ENCODE results near the gene BRF1.

The BRF1 gene

GRCh38 chr14:105258846-105259245 lies 42.0 kb downstream of the BRF1 start:
- DNase-seq = no peak

GRCh38 chr14:105257464-105257863 lies 43.3 kb downstream of the BRF1 start:
- no peak for DNase-seq

- no peak for DNase-seq
Observed at GRCh38 chr14:105256292-105256960, 44.4 kb downstream of the BRF1 start.

DNA sequence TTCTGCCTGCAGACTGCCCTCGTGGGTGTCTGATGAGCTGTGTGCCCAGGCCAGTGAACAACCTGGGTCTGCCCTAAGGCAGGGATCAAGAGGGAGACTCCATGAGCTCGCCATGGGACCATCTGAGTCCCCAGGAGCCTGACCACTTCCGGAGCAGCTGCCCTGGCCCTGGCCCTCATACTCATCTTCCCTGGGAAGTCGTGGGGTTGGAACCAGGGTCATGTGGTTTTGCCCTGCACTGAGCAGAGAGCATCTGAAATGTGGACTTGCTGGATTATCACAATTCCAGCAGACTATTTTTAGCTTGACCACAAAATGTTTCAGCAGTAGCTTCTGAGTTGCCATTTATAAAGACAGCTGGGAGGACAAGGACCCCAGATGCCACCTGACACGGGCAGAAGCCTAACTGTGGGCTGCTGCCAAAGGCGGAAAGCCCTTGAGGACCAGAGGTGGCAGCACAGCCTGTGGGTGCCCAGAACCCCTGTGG lies 45.7 kb downstream of the BRF1 start:
- no peak for DNase-seq

GRCh38 chr14:105253329-105253682 lies 47.5 kb downstream of the BRF1 start:
- no peak for DNase-seq

DNA sequence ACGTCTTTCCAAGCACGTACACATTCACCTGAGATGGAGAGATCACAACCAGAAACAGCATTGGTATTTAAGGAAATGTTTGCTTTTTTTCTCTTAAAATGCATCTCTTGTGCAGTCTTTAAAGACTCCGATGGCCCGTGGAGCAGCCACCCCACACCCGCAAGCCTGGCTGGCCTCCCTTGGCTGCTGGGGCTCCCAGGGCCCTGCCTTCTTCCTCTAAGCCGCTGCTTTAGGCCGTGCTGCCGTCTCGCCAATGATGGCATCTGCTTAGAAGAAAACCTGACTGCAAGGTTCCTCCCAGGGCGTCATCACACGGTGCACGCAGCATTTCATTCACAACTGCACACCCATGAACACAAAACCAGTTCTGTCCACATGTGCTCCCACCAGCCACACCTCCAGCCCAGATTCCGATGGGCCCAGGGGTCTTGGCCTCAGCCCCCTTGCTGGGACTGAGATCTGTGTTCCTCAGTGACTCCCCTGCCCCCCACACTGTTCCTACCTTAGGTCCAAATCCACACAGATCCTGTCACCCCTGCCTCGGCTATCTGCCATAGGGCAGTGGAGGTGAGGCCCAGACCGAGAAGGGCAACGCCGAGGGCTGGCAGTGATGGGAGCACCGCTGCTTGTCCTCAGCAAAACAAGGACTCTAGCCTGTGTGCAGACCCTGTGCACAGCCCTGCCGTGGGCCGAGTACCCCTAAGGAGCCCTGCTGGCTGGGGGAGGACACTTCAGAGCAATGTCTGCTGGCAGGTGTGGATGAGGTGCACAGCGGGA lies 48.1 kb downstream of the BRF1 start:
- DNase-seq = no peak

DNA sequence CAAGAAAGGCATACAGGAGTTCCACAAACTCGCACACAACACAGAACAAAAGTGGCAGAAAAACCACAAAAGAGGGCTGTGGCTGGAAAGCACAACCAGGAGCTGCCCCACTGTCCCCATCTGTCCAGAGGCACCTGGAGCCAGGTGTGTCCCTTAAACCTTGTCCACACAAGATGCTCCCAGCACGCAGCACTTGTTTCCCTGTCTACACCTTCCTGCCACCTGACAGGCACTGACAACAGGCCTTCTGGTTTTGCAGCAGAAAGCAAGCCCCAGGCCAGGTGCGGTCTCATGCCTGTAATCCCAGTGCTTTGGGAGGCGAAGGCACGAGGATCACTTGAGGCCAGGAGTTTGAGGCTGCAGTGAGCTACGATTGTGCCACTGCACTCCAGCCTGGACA lies 48.9 kb downstream of the BRF1 start:
- no peak for DNase-seq

- DNase-seq = no peak
Observed at GRCh38 chr14:105250986-105251385, 49.8 kb downstream of the BRF1 start.

DNA sequence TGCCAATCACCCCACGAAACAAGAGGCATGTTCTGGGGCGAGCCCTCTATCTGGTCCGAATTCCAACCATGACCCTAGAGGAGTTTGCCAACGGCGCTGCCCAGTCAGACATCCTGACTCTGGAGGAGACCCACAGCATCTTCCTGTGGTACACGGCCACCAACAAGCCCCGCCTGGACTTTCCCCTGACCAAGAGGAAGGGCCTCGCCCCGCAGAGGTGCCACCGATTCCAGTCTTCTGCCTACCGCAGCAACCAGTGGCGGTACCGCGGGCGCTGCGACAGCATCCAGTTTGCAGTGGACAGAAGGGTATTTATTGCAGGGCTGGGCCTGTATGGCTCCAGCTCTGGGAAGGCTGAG lies 50.8 kb downstream of the BRF1 start:
- DNase-seq = no peak

GRCh38 chr14:105249182-105250007 lies 51.4 kb downstream of the BRF1 start:
- DNase-seq = no peak

DNA sequence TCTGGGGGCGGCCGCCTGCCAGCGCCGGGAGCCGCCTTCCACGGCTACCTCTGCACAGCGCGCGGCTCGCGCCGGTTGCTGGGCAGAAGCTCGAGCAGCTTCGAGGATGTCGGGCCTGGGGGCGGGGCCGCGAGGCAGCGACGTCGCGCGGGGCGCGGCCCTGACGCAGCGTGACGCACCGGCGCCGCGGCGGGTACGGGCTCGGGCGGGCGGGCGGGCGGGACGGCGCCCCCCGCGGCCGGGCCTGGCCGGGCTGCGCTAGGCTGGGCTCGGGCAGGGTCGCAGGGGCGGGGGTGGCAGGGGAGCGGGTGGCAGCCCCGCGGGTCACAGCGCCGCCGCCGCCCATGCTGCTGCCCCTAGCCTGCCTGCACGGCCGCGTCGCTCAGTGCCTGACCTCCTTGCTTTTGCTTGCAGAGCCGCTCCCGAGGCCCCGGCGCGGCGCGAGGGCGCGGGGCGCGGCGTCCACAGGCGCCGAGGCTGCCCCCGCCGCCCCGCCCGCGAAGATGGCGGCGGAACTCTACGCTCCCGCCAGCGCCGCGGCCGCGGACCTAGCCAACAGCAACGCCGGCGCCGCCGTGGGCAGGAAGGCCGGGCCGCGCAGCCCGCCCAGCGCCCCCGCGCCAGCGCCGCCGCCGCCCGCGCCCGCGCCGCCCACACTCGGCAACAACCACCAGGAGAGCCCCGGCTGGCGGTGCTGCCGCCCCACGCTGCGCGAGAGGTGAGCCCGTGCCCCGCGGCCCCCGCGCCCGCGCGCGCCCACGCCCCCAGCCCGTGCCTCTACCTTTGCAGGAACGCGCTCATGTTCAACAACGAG lies 52.2 kb downstream of the BRF1 start, which contains the start of gene BTBD6:
BTBD6 (plus strand) TSS at position 166 of the 814 bp plus-strand sequence; CDS start at position 345, 179 bp downstream.
- peak; percentile 77 to 95 (median 81) for DNase-seq

GRCh38 chr14:105247715-105248367 lies 53.0 kb downstream of the BRF1 start:
- no peak for DNase-seq

DNA sequence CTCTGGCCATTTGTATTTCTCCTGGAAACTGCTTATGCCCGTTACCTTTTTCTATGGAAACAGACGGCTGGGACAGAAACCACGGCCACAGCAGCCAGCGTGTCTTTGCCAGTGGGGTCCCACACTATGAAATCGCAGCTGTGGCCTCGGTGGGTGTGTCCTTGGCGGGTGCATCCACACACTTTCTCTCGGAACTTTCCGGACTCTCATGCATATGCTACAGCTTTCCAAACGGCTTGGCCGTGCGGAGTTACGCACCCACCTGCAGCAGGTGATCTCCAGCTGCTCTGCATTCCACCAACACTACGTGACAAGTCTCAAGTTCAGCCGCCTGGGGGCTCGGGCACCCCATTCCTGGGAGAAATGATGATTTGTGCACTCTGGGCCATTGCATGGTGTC lies 53.8 kb downstream of the BRF1 start:
- DNase-seq = no peak

DNA sequence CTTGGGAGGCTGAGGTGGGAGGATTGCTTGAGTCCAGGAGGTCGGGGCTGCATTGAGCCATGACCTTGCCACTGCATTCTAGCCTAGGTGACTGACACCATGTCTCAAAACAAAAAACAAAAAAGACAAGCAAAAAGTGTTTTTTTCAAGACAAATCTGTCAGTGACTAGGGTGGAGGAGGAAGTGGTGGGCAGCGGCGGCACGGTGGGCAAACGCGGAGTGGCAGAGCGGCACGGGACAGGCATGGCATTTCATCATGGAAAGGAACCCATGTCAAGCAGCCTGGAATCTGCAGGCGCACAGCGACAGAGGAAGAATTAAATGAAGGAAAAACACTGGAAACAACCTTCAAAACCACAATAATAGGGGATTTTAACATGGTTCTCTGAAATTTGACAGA lies 56.5 kb downstream of the BRF1 start:
- no peak for DNase-seq

GRCh38 chr14:105241641-105242040 lies 59.2 kb downstream of the BRF1 start:
- no peak for DNase-seq

DNA sequence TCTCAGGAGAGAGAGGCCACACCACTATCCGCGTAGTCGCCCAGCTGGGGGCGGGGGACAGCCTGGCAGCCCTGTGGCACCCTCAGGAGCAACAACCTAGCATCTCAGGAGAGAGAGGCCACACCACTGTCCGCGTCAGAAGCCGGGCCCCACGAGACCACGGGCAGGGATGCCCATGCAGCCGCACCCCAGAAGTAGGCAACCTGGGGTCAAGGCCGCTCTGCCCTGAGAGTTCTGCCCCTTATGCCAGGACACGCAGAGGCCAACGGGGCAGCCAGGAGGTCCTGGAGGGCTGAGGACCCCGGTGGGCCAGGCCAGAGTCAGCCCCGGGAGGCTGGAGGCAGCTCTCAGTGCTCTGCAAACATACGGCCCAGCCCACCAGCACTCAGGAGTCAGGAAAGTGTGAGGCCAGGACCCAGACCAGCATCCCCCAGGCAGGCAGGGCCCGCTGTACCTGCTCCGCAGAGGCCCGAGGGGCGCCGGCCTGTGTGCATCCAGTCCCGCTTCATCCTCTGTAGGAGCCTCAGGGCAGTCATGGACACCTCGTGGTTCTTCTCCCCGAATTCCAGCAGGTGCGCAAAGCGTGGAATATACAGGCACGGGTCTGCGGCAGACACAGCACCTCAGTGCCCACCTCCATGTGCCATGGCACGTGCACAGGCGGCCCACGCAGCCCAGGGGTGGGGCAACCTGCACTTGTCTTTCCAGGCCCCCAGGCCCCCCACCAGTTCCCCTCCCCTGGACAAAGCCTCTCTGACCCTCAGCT lies 59.8 kb downstream of the BRF1 start:
- no peak for DNase-seq

DNA sequence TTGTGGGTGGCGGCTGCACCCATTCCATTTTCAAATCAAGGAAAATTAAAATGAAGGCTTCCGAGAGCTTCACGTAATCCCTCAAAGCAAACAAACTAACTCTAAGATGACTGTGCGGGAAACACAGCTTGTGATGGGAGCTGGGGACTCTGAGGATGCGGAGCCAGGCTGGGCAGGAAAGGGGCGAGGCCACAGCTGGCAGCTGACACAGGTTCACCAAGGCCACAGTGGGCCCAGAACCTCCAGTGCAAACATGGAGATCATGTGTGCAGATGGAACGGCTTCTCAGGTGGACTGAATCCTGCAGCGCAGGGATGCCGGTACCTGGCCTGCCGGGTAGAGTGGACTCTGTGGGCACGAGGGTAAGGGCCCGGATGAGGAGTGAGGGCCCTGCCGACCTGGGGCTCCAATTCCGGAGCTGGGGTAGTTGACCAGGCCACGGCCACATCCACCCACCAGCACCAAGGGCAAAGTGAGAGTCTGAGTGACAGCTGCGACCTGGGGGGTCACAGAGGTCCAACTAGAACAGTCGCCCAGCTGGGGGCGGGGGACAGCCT lies 71.6 kb downstream of the BRF1 start:
- DNase-seq = no peak

DNA sequence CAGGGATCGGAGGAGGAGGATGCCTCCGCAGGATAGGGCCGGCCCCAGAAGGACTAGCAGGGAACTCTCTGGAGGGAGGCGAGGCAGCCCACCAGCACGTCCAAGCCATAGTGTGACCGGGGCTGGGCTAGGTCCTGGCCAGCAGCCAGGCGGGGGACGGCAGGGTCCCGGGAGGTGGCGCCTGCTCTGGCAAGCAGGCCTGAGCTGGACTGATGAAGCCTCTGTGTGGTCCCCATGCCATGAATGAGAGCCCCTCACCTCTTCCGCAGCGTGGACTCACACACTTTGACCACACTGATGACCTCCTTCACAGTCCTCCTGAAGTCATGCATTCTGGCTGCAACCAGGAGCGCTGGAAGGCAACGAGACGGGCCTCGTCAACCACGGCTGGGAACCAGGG lies 72.2 kb downstream of the BRF1 start:
- peak in 1 of 5 experiments; percentile 4 for DNase-seq

- DNase-seq = peak in 1 of 5 experiments; percentile 3
Observed at GRCh38 chr14:105227346-105227745, 73.5 kb downstream of the BRF1 start.

- DNase-seq = no peak
Observed at GRCh38 chr14:105226198-105226597, 74.6 kb downstream of the BRF1 start.

Data from T-helper 2 cell (primary cell).